Liver (tissue), 9 donors: Measurements from ENCODE around the gene TPST1. TPM values are rescaled to one million over a fixed set of nuclear protein-coding genes. Genes with fewer than 3 reads are reported as not detected.

Experiments
- DNase-seq: peaks from one replicate; pipeline ENCODE4 v3.0.0-alpha.2; 2017; ENCODE audit warnings: low spot score
- H3K27ac ChIP-seq, 2 donors: one replicate each; pipeline ENCODE4 v1.7.0; 2013; ENCODE audit warnings: inconsistent platforms in 2 of 2, low read length in 2 of 2, control low read depth in 1 of 2, low read depth in 1 of 2, mild to moderate bottlenecking in 1 of 2
- H3K27me3 ChIP-seq, 4 donors: one replicate each; pipeline versions ENCODE4 v1.6.1 to v1.7.0; 2013; ENCODE audit warnings: low read length in 3 of 4, inconsistent platforms in 1 of 4, mild to moderate bottlenecking in 1 of 4, moderate library complexity in 1 of 4; ENCODE audit not compliant: control insufficient read depth in 4 of 4, insufficient read depth in 4 of 4
- H3K36me3 ChIP-seq, 4 donors: one replicate each; pipeline versions ENCODE4 v1.6.1 to v1.7.0; 2013; ENCODE audit warnings: low read length in 3 of 4, mild to moderate bottlenecking in 3 of 4, low read depth in 1 of 4, moderate library complexity in 1 of 4; ENCODE audit not compliant: control insufficient read depth in 4 of 4, insufficient read depth in 3 of 4
- H3K4me1 ChIP-seq, 4 donors: one replicate each; pipeline versions ENCODE4 v1.6.1 to v1.7.0; 2013; ENCODE audit warnings: low read length in 3 of 4, mild to moderate bottlenecking in 3 of 4, moderate library complexity in 1 of 4; ENCODE audit not compliant: control insufficient read depth in 4 of 4, insufficient read depth in 4 of 4
- H3K4me3 ChIP-seq, 3 donors: one replicate each; pipeline versions ENCODE4 v1.6.1 to v1.7.0; 2013; ENCODE audit warnings: low read length in 3 of 3, control low read depth in 1 of 3, low read depth in 1 of 3, mild to moderate bottlenecking in 1 of 3
- H3K9ac ChIP-seq, 2 donors: one replicate each; pipeline ENCODE4 v1.7.0; 2013; ENCODE audit warnings: low read length in 2 of 2, mild to moderate bottlenecking in 2 of 2, moderate library complexity in 2 of 2, control low read depth in 1 of 2, low read depth in 1 of 2
- H3K9me3 ChIP-seq, 4 donors: one replicate each; pipeline versions ENCODE4 v1.6.1 to v1.7.0; 2013; ENCODE audit warnings: low read length in 3 of 4; ENCODE audit not compliant: control insufficient read depth in 4 of 4
- EGR1 ChIP-seq, 2 donors: IDR thresholded peaks; 2 replicates each; pipeline ENCODE4 v1.6.1; 2016 to 2018; ENCODE audit warnings: antibody characterized with exemption in 2 of 2, low read depth in 2 of 2
- FOXA1 ChIP-seq: IDR thresholded peaks from 2 replicates; pipeline ENCODE4 v1.6.1; 2016; ENCODE audit warnings: antibody characterized with exemption
- FOXA2 ChIP-seq: IDR thresholded peaks from 2 replicates; pipeline ENCODE4 v1.6.1; 2016; ENCODE audit warnings: antibody characterized with exemption
- GABPA ChIP-seq, 2 donors: IDR thresholded peaks in 1 of 2; conservative IDR thresholded peaks in 1 of 2; 2 replicates each; pipeline ENCODE4 v1.6.1; 2016; ENCODE audit warnings: antibody characterized with exemption in 2 of 2, mild to moderate bottlenecking in 1 of 2, moderate library complexity in 1 of 2
- HNF4A ChIP-seq, 2 donors: conservative IDR thresholded peaks; 2 replicates each; pipeline ENCODE4 v1.6.1; 2016; ENCODE audit warnings: antibody characterized with exemption in 2 of 2, mild to moderate bottlenecking in 2 of 2
- HNF4G ChIP-seq: IDR thresholded peaks from 2 replicates; pipeline ENCODE4 v1.6.1; 2016; ENCODE audit warnings: antibody characterized with exemption
- JUND ChIP-seq, 2 donors: IDR thresholded peaks; 2 replicates each; pipeline ENCODE4 v1.6.1; 2016; ENCODE audit warnings: antibody characterized with exemption in 2 of 2
- NR2F2 ChIP-seq: IDR thresholded peaks from 2 replicates; pipeline ENCODE4 v1.6.1; 2016; ENCODE audit warnings: antibody characterized with exemption
- RAD21 ChIP-seq, 2 donors: IDR thresholded peaks; 2 replicates each; pipeline ENCODE4 v1.6.1; 2016; ENCODE audit warnings: antibody characterized with exemption in 2 of 2, mild to moderate bottlenecking in 2 of 2
- RXRA ChIP-seq, 2 donors: IDR thresholded peaks; 2 replicates each; pipeline ENCODE4 v1.6.1; 2017 to 2018; ENCODE audit warnings: antibody characterized with exemption in 2 of 2, mild to moderate bottlenecking in 1 of 2
- SP1 ChIP-seq: IDR thresholded peaks from 2 replicates; pipeline ENCODE4 v1.6.1; 2018; ENCODE audit warnings: antibody characterized with exemption, mild to moderate bottlenecking
- TAF1 ChIP-seq: conservative IDR thresholded peaks from 2 replicates; pipeline ENCODE4 v1.6.1; 2016; ENCODE audit warnings: antibody characterized with exemption, mild to moderate bottlenecking
- YY1 ChIP-seq: IDR thresholded peaks from 2 replicates; pipeline ENCODE4 v1.6.1; 2016; ENCODE audit warnings: antibody characterized with exemption, mild to moderate bottlenecking
- WGBS: extraction: QIAGEN DNeasy Blood & Tissue Kit; methylation state at CpG from one replicate; pipeline ENCODE4 v1.1.7; 2013; 5-methylcytosine and 5-hydroxymethylcytosine counted together
- polyA plus RNA-seq, 2 donors: library from polyadenylated mRNA; stranded (reverse) in 1 of 2; unstranded in 1 of 2; fragments of 200-250 nt in 1 of 2; fragments of >200 nt in 1 of 2; fragmentation: Nextera tagmentation in 1 of 2; extraction: Ambion mirVana in 1 of 2; gene quantifications; one replicate each; pipeline versions ENCODE4 v1.2.1 to v1.2.3, GENCODE V29; 2013 to 2015
- total RNA-seq, 2 donors: library from RNA; depleted of rRNA; stranded (reverse); fragments of >200 nt; gene quantifications; one replicate each; pipeline ENCODE4 v1.2.3, GENCODE V29; 2014
- TF ChIP-seq, protein P1 (sequence below): IDR thresholded peaks from 2 replicates; pipeline ENCODE4 v1.6.1; 2016; ENCODE audit warnings: antibody characterized with exemption
- TF ChIP-seq, protein P2 (sequence below): IDR thresholded peaks from 2 replicates; pipeline ENCODE4 v1.6.1; 2016; ENCODE audit warnings: antibody characterized with exemption
- TF ChIP-seq, protein P3 (sequence below): IDR thresholded peaks from 2 replicates; pipeline ENCODE4 v1.6.1; 2016; ENCODE audit warnings: antibody characterized with exemption, mild to moderate bottlenecking
- TF ChIP-seq, protein P4 (sequence below): IDR thresholded peaks from 2 replicates; pipeline ENCODE4 v1.6.1; 2016; ENCODE audit warnings: antibody characterized with exemption
- TF ChIP-seq, protein P5 (sequence below): fragments of 150-350 bp; IDR thresholded peaks from 2 replicates; pipeline ENCODE4 v1.5.1; 2017; ENCODE audit warnings: improper control_type of control experiment, low read depth, low read length; ENCODE audit not compliant: missing input control
- donor health status: healthy.
- donor health status: healthy.
- donor health status: healthy.
- donor health status: healthy.
- donor health status: healthy.

The TPST1 gene
- total and polyA plus RNA-seq, 4 donors, result 23.8 to 62.5 (median 25.7) TPM

GRCh38 chr7:66216687-66217086 lies 11.6 kb downstream of the TPST1 start:
- no peak for DNase-seq
- Histone ChIP-seq H3K27ac (peak overlapping the region in 1 of 2 donors; percentile 70), H3K4me3 (no peak overlapping the region), H3K27me3 (no peaks in the 10 kb centered on the region), H3K9ac (no peak overlapping the region), H3K4me1 (peaks cover 13 to 23% (median 22%) of the 10 kb centered on the region in 4 donors), H3K9me3 (no peaks in the 10 kb centered on the region), H3K36me3 (no peaks in the 10 kb centered on the region)
- TF ChIP-seq, protein P1, sequence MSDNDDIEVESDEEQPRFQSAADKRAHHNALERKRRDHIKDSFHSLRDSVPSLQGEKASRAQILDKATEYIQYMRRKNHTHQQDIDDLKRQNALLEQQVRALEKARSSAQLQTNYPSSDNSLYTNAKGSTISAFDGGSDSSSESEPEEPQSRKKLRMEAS, result no peak
- peak; percentile 47 to 52 for TF ChIP-seq HNF4A (conservative IDR thresholded peaks at IDR 0.05)
- TF ChIP-seq HNF4G, result no peak
- WGBS, result 76% methylated on average over 4 of the region's 4 CpGs

DNA sequence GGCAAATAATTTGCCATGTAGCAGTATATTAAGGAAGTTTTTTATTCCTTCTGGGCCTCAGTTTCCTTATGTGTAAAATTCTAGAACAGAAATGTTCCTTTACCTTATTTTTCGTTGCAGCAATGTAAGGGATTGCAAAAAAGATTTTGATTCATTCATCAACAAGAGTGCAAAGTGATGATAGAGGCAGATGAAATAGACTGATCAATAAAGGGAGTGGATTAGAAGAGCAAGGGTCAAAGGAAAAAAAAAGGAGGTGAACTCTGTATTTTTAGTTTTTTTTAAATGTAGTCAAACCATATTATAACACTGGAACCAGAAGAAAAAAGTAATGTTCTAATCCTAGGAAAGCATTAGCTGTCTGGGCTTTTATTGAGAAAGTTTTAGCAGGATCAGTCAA lies 14.7 kb downstream of the TPST1 start:
- TF ChIP-seq, protein P2, sequence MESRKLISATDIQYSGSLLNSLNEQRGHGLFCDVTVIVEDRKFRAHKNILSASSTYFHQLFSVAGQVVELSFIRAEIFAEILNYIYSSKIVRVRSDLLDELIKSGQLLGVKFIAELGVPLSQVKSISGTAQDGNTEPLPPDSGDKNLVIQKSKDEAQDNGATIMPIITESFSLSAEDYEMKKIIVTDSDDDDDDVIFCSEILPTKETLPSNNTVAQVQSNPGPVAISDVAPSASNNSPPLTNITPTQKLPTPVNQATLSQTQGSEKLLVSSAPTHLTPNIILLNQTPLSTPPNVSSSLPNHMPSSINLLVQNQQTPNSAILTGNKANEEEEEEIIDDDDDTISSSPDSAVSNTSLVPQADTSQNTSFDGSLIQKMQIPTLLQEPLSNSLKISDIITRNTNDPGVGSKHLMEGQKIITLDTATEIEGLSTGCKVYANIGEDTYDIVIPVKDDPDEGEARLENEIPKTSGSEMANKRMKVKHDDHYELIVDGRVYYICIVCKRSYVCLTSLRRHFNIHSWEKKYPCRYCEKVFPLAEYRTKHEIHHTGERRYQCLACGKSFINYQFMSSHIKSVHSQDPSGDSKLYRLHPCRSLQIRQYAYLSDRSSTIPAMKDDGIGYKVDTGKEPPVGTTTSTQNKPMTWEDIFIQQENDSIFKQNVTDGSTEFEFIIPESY, result peak; percentile 28
- TF ChIP-seq SP1, result no peak
- peak in 1 of 2 donors; percentile 18 for TF ChIP-seq EGR1 (IDR thresholded peaks at IDR 0.05; ENCODE audit: low read depth in 2 of 2)
- peak; percentile 18 for TF ChIP-seq YY1
- TF ChIP-seq, protein P3, sequence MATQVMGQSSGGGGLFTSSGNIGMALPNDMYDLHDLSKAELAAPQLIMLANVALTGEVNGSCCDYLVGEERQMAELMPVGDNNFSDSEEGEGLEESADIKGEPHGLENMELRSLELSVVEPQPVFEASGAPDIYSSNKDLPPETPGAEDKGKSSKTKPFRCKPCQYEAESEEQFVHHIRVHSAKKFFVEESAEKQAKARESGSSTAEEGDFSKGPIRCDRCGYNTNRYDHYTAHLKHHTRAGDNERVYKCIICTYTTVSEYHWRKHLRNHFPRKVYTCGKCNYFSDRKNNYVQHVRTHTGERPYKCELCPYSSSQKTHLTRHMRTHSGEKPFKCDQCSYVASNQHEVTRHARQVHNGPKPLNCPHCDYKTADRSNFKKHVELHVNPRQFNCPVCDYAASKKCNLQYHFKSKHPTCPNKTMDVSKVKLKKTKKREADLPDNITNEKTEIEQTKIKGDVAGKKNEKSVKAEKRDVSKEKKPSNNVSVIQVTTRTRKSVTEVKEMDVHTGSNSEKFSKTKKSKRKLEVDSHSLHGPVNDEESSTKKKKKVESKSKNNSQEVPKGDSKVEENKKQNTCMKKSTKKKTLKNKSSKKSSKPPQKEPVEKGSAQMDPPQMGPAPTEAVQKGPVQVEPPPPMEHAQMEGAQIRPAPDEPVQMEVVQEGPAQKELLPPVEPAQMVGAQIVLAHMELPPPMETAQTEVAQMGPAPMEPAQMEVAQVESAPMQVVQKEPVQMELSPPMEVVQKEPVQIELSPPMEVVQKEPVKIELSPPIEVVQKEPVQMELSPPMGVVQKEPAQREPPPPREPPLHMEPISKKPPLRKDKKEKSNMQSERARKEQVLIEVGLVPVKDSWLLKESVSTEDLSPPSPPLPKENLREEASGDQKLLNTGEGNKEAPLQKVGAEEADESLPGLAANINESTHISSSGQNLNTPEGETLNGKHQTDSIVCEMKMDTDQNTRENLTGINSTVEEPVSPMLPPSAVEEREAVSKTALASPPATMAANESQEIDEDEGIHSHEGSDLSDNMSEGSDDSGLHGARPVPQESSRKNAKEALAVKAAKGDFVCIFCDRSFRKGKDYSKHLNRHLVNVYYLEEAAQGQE, result peak; percentile 22
- TF ChIP-seq, protein P4, sequence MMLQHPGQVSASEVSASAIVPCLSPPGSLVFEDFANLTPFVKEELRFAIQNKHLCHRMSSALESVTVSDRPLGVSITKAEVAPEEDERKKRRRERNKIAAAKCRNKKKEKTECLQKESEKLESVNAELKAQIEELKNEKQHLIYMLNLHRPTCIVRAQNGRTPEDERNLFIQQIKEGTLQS, result no peak
- TF ChIP-seq, protein P5, sequence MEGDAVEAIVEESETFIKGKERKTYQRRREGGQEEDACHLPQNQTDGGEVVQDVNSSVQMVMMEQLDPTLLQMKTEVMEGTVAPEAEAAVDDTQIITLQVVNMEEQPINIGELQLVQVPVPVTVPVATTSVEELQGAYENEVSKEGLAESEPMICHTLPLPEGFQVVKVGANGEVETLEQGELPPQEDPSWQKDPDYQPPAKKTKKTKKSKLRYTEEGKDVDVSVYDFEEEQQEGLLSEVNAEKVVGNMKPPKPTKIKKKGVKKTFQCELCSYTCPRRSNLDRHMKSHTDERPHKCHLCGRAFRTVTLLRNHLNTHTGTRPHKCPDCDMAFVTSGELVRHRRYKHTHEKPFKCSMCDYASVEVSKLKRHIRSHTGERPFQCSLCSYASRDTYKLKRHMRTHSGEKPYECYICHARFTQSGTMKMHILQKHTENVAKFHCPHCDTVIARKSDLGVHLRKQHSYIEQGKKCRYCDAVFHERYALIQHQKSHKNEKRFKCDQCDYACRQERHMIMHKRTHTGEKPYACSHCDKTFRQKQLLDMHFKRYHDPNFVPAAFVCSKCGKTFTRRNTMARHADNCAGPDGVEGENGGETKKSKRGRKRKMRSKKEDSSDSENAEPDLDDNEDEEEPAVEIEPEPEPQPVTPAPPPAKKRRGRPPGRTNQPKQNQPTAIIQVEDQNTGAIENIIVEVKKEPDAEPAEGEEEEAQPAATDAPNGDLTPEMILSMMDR, result no peak
- TF ChIP-seq FOXA2, result no peak
- TF ChIP-seq, protein P1, result no peak
- no peak for TF ChIP-seq NR2F2
- no peak for TF ChIP-seq TAF1
- TF ChIP-seq FOXA1, result no peak
- peak; percentile 21 to 38 for TF ChIP-seq RAD21 (IDR thresholded peaks at IDR 0.05)
- peak; percentile 27 for TF ChIP-seq HNF4G
- TF ChIP-seq RXRA (IDR thresholded peaks at IDR 0.05), result peak; percentile 60
- TF ChIP-seq JUND (IDR thresholded peaks at IDR 0.05), result peak in 1 of 2 donors; percentile 38
- peak; percentile 68 to 71 for TF ChIP-seq HNF4A (conservative IDR thresholded peaks at IDR 0.05)
- TF ChIP-seq GABPA (IDR thresholded peaks at IDR 0.05 in 1 of 2, conservative IDR thresholded peaks at IDR 0.05 in 1 of 2), result no peak

More for the DNA sequence above, 14.7 kb downstream of the TPST1 start:
- H3K36me3 ChIP-seq, result no peaks in the 10 kb centered on the region
- H3K9ac ChIP-seq, result no peak overlapping the region
- H3K9me3 ChIP-seq, result no peaks in the 10 kb centered on the region
- H3K27ac ChIP-seq, result peak overlapping the region in 1 of 2 donors; percentile 76
- no peak overlapping the region for H3K4me3 ChIP-seq
- no peaks in the 10 kb centered on the region for H3K27me3 ChIP-seq
- WGBS, result 37% methylated on average over 1 of the region's 1 CpG
- no peak for DNase-seq
- peaks cover 18 to 47% (median 42%) of the 10 kb centered on the region in 4 donors for H3K4me1 ChIP-seq
